Measurements from ENCODE around the gene DNAJB8.

DNAJB8 gene

DNA sequence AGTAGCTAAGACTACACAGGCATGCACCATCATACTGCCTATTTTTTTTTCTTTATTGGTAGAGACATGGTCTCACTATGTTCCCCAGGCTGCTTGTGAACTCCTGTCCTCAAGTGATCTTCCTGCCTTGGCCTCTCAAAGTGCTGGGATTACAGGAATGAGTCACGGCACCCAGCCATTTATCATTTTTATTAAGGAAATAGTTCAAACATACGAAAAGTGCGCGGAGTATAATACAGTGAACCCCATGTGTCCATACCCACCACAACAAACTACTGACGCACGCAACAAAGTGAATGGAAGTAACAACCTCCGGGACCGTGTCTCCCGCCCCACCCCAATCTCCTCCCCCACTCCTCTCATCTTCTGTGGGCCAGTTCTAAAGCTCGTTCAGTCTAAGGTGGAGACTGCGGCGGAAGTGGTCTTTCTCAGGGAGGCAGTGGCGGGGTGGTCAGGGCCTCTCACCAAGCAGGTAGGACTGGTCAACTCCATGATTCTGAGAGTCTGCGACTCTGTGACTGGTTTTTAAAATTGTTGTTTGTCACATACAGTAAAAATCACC, 42.1 kb downstream of the DNAJB8 start:
- DNase-seq, result no peak

DNA sequence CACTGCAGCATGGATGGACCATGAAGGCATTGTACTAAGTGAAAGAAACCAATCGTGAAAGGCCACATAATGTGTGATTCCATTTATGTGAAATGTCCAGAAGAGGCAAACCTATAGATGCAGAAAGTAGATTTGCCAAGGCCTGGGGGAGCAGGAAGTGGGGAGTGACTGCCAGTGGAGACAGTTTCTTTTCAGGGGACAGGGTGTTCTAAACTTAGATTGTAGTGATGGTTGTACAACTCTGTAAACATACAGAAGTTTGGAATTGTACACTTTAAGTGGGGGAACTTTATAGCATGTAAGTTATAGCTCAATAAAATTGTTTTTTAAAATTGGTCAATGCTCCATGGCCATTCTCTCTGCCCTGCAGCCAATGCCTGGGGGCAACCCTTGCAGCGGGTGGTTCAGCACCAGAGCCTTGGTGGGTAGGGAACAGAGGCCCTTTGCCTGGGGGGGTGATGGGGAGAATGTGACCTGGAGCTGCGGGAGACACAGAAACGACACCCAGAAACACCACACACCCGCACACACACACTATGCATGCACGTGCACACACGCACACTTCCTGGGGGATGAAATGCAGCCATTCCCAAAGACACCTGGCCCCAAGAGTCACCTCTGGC, 43.1 kb downstream of the DNAJB8 start:
- DNase-seq, result no peak

DNA sequence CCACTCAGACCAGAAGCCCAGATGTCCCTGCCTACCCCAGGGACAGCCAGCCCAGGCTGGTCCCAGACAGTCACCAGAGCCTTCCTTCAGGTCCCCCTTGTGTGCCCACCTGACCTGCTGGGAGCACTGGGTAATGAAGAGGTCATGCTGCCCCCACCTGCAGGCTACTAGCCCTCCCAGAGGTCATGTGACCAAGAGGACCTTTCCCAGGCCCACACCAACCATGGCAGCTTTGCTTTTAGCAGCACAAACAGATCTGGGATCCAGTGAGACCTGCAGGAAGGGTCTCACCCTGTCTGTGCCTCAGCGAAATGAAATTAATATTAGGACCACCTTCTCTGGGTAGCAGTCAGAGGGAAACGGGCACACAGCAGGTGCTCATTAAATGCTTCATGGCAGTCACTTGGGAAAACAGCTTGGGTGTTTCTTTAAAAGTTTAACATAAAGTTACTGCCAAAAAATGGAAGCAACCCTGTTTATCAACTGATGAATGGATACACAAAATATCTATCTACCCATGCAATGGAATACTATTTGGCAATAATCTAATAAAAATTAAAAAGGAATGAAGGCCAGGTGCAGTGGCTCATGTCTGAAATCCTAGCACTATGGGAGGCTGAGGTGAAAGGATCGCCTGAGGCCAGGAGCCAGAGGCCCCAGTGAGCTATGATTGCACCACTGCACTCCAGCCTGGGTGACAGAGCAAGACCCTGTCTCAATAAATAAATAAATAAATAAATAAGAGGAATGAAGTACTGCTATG, 43.7 kb downstream of the DNAJB8 start:
- DNase-seq, result no peak

DNA sequence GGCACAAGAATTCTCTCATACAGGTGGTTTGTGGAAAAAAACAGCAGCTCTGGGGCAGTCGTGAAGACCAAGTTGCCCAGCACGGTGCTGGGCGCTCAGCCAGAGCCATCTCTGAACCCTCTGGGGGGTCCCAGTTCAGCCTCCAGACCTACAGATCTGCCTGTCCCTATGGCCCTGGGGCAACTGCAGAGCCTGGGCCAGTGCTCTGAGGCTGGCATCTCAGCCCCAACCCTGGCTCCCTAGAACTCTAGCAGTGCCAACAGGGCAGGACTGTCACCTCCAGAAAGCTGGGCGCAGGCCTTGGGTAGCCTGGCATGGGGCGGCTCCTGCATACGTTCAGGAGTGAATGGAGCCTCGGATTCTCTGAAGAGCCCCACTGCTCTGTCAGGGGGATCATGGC, 44.7 kb downstream of the DNAJB8 start:
- no peak for DNase-seq

DNA sequence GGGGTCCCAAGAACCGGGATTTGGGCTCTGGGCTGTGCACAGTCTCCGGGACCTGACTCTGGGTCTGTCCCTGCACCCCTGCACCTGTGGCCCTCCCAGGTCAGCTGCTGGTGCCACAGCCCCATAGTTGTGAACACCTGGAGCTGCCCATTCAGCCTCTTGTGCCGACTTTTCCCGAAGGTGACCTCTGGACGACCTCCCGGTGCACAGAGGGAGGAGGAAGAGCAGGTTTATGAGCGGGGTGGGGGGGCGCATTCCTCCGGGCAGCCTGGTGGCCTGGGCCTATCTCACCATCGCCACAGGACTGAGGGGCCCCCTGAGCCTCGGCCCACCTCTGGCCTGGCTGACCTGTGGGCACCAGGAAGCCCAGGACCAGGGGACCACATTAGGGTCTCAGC, 45.3 kb downstream of the DNAJB8 start:
- DNase-seq, result no peak

DNA sequence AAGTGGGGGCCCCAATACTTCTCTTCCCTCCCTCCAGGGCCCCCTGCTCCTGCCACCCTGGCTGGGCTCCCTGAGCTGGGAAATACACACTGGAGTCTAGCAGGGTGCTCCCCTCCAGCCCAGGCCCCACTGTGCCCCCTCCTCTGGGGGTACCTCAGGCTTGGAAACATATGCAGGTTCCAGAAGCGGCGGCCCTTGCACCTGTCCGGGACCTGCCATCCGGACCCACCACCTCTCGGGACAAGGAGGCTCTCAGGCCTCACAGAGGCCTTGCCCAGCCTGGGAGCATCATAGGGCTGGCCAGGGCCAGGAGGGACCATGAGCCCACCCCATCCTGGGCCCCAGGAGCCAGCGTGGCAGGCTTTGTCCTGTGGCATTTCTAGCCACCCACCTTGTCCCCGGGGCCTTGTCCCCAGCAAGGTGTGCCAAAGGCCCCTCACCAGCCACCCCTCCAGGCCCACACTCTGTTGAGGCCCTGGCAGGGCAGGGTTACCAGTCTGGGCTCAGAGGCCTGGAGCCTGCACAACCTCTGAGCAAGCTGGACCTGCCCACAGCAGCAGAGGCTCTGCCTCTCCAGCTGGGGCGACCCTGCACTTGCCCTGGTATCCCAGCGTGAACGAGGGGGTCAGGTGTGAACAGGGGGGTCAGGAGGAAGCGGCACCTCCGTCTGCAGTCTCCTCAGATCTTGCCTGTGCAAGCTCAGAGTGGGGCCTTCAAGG, 45.8 kb downstream of the DNAJB8 start:
- DNase-seq, result no peak

DNA sequence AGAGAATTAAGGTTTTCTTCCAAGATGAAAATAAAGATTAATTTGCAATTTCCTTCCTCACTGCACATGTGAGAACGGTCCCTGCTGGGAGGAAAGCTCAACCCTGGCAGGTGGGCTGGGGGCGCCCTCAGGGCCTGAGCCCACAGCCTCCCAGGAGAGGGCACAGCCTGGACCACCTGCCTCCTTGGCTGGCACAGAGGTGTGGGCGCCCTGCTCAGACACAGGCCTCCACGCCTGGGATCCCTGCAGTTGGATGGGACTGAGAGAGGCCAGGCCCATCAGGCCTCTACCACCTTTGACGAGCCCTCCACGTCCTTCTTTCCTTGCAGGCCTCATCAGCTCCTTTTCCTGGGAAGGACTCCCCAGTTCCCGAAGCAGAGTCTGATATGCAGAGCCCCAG, 46.4 kb downstream of the DNAJB8 start:
- DNase-seq, result no peak

DNA sequence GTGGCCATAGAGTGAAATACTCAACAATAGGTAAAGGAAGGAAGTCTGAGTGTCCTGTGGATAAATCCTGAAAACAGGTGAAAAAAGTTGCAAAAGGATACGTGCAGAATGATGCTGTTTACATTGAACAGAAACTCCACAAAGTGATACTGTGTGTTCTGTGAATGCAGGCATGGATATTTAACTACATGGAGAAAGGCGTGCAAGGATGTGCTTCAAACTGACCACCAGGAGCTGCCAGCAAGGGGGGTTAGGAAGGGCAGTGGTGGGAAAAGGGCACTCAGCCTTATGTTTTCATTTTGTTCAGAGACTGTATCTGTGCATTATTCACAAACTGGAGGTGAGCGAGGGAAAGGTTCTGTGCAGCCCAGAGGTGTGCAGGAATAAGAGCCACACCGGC, 47.4 kb downstream of the DNAJB8 start:
- DNase-seq, result no peak

DNA sequence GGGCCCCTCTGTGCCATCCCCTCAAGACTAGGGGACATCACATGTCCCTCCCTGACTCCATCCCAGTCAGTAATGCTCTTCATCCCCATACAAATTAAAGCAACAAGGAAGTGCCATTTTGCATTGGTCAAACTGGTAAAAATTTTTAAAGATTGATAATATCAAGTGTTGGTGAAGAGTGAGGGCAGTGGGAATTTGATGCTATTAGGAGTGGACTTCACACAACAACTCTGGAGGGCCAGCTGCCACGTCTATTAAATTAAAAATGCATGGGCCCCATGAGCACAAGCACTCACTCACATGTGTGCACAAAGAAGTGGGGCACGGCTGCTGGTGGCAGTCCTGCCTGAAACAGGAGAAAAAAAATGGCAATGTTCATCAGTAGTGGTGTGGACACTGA, 47.8 kb downstream of the DNAJB8 start:
- DNase-seq, result no peak

DNA sequence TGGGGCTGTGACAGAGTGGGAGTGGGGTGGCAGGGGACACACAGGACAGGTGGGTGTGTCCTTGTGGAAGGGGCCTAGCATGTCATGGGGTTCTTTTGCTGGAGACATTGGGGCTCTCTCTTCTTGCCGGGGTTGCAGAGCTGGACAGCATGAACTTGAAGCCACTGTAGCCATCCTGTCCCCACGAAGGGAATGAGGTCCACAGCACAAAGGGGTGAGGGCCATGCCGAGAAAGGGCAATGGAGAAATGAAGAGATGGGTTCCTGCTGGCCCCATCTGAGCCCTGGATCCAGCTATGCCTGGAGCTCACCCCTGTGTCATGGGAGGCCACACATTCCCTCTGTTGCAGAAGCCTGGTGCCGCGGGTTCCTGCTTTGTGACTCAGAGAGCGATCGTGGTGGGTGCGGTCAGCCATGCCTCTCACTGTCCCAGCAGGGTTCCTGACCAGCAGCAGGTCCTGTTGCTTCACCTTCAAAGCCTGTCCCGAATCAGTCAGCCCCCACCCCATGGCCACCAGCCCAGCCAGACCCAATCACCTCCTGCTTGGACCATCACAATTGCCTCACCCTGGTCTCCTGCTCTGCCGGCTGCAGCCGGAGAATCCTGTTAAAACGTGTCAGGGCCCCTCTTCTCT, 50.0 kb downstream of the DNAJB8 start:
- no peak for DNase-seq

DNA sequence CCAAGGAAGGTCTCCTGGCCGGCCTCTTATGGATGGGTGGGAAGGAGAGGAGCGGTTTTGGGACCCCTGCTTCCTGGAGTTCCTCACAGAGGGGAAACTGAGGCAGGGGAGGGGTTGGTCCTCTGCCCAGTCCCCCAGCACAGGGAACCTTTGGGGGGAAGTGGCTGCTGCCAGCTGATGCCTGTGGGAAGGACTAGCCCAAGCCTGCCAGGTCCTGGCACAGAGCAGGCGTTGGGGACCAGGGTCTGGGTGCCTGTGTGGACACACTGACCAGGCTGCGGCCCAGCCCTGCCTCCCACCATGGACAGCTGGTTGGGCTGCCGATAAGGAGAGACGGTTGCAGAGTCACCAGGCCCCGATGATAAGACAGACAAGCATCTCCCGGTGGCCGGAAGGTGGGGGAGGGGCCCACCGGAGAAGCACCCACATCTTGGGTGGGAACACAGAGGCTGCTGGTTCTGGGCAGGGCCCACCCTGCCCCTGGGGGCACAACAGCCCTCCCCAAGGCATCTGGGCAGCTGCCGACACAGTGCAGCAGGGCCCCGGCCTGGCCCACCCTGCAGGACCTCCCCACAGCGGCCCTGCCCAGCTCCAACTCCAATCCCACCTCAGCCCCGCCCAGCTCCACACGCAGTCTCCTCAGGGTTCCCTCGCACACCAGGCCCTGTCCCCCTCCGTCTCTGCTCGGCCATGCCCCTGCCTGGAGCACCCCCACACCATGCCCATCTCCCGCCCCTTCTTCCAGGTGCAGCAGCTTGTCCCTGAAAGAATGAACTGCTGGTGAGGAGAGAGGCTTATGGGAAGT, 50.7 kb downstream of the DNAJB8 start:
- DNase-seq, result no peak

DNA sequence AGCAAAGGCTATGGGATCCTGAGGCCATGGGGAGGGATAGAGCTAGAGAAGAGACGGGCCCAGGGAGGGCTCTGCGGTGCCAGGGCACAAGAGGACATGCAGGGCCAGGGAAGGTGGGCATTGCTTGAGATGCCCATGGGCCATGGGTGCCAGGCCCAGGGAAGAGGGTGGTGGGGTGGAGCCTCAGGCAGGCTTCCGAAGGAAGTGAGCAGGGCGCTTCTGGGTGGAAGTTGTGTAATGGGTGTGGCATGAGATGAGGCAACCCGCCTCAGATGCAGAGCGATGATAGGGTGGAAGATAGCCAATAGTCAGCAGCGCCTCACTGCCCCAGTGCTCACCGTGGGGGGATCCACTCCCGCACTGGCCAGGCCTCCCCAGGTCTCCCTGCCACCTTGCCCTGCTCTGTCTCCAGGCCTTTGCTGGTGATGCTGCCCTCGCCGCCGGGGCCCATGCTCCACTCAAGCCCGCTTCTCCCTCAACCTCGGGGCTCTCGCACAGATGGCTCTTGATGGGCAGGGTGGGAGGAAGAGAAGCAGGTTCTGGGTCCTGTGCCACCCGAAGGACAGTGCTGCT, 51.4 kb downstream of the DNAJB8 start:
- DNase-seq, result no peak

DNA sequence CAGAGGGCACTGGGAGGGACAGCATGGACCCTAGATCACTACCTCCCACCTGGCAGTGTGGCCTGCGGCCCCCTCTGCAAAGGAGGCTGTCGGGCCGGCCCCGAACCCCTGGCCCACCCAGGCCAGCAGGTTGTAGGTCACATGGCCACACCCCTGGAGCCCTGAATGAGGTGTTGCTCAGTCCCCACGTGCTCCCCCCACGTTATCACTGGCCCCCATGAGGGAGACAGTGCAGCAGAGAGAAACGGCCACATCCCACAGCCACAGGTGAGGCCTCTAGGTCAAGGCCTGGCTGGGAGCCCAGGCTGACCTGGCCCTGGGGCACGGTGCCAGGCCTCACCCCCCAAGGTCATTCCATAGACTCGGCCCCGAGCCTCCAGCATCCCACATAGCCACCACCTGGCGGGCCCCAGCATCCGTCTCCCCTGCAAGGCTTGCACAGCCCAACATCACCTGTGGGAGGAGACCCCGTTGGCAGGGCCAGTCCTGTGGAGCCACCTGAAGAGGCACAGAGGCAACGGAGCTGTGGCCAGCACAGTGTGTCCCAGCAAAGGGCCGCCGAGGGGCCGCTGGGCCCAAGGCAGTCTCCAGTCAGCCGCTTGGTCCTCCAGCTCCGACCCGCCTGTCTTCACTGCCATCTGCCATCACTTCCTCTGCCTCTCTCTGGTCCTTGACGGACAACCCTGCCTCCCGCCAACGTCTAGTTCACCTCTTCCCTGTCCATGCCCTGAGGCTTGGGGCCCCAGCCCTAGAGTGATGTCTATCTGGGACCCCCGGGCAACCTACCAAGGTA, 53.1 kb downstream of the DNAJB8 start:
- DNase-seq, result no peak

DNA sequence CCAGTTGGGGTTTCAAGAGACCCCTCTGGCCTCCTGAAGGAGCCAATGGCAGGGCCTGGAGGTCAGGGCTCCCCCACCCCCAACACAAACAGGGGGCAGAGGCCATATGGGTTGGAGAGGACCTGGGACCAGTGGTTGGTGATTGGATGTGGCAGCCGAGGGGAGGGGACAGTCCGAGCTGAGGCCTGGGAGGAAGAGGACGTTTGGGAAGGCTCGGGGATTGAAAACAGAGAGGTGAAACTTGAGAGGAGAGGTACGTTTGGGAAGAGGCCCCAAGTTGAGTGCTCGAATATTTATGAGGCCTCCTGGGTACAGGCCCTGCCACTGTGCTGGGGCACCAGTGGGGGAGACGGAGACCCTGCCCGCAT, 53.7 kb downstream of the DNAJB8 start:
- no peak for DNase-seq
